Upper lobe of left lung (tissue), 6 donors: ENCODE data around the gene YAP1. TPM values are rescaled to one million over a fixed set of nuclear protein-coding genes. Genes with fewer than 3 reads are reported as not detected.
"Not testable (repeated sequence)": the region's sequence is repeated elsewhere in the genome, so short reads cannot be mapped to it uniquely, and the experiment has no call there.

Experiments used
- ATAC-seq, 2 donors: fragments of 200-7000 bp; cut with Tn5 transposase; one replicate each; pipeline ENCODE4 v1.9.1; 2022; ENCODE audit warnings: mild to moderate bottlenecking in 2 of 2, moderate library complexity in 2 of 2; ENCODE audit not compliant: low FRiP score in 2 of 2
- DNase-seq, 2 donors: peaks; one replicate each; pipeline ENCODE4 v3.0.0-alpha.2; 2019 to 2020
- H3K27ac ChIP-seq, 4 donors: fragments of 200-600 bp; sonication (generic); one replicate each; pipeline ENCODE4 v1.5.1; 2016 to 2019
- H3K27me3 ChIP-seq, 4 donors: fragments of 200-600 bp; sonication (generic); one replicate each; pipeline ENCODE4 v1.5.1; 2017 to 2019
- H3K36me3 ChIP-seq, 4 donors: fragments of 200-600 bp; sonication (generic); one replicate each; pipeline ENCODE4 v1.5.1; 2016 to 2019
- H3K4me1 ChIP-seq, 4 donors: fragments of 200-600 bp; sonication (generic); one replicate each; pipeline ENCODE4 v1.5.1; 2018 to 2019
- H3K4me3 ChIP-seq, 4 donors: fragments of 200-600 bp; sonication (generic); one replicate each; pipeline ENCODE4 v1.5.1; 2017 to 2019; ENCODE audit warnings: mild to moderate bottlenecking in 2 of 4, moderate library complexity in 1 of 4
- H3K9me3 ChIP-seq, 4 donors: fragments of 200-600 bp; sonication (generic); one replicate each; pipeline ENCODE4 v1.5.1; 2018 to 2019
- CTCF ChIP-seq, 6 experiments: fragments of 450-650 bp in 4 of 6; fragments of 200-600 bp in 2 of 6; sonication (generic) in 2 of 6; IDR thresholded peaks; one replicate each; pipeline ENCODE4 v1.5.1; 2016 to 2019; ENCODE audit warnings: antibody characterized with exemption in 6 of 6
- EP300 ChIP-seq, 4 donors: sonication (generic); formaldehyde crosslinking; IDR thresholded peaks; one replicate each; pipeline ENCODE4 v1.5.1; 2017; ENCODE audit warnings: antibody characterized with exemption in 4 of 4, control low read depth in 2 of 4
- POLR2A ChIP-seq, 4 donors: fragments of 450-650 bp; IDR thresholded peaks; one replicate each; pipeline ENCODE4 v1.5.1; 2016 to 2017; ENCODE audit warnings: antibody characterized with exemption in 4 of 4, mild to moderate bottlenecking in 2 of 4
- POLR2AphosphoS5 ChIP-seq, 2 donors: sonication (generic); formaldehyde crosslinking; IDR thresholded peaks; one replicate each; pipeline ENCODE4 v1.5.1; 2017; ENCODE audit warnings: antibody characterized with exemption in 2 of 2
- WGBS, 2 donors: methylation state at CpG; one replicate each; pipeline ENCODE4 v1.1.5; 2017 to 2018; 5-methylcytosine and 5-hydroxymethylcytosine counted together
- total RNA-seq, 6 donors: library from RNA; depleted of rRNA in 4 of 6; stranded (reverse); fragments of >200 nt in 4 of 6; gene quantifications; one replicate each; pipeline versions ENCODE4 v1.1.0 to v1.2.1, GENCODE V29; 2016 to 2021
- donor health status: DM: no; HTN: no; CAD: no; lungs with moderate emphysema.
- donor health status: DM: no; HTN: yes; CAD: no; lungs with severe emphysema.

The YAP1 gene
- total RNA-seq, 6 donors from 2014 or later, result 99.2 to 262 (median 190) TPM

- ATAC-seq, result no peak
- H3K4me3 ChIP-seq, result no peak overlapping the region
- DNase-seq, result no peak
- H3K27ac ChIP-seq, result no peak overlapping the region
- 92 to 99% methylated on average over 3 of the region's 3 CpGs for WGBS, 2 donors
- H3K27me3 ChIP-seq, result peaks cover 0 to 6% (median 0%) of the 10 kb centered on the region in 4 donors
- peaks cover 0 to 7% (median under 1%) of the 10 kb centered on the region in 4 donors for H3K4me1 ChIP-seq
- TF ChIP-seq CTCF (IDR thresholded peaks at IDR 0.05) (no peak), POLR2AphosphoS5 (IDR thresholded peaks at IDR 0.05) (no peak), EP300 (IDR thresholded peaks at IDR 0.05) (no peak), POLR2A (IDR thresholded peaks at IDR 0.05) (no peak)
- no peaks in the 10 kb centered on the region for H3K36me3 ChIP-seq
- no peaks in the 10 kb centered on the region for H3K9me3 ChIP-seq
These were observed 153.2 kb downstream of the YAP1 start for GRCh38 chr11:102263379-102264003.

GRCh38 chr11:102264704-102265103 lies 154.5 kb downstream of the YAP1 start:
- not testable (repeated sequence) for H3K27me3 ChIP-seq, DNase-seq, H3K9me3 ChIP-seq, H3K36me3 ChIP-seq, H3K4me3 ChIP-seq, H3K27ac ChIP-seq, ATAC-seq
- H3K4me1 ChIP-seq, result peaks cover 0 to 13% (median 5%) of the 10 kb centered on the region in 4 donors
- WGBS, 2 donors, result 94 to 99% methylated on average over 5 of the region's 5 CpGs

- no peak for ATAC-seq
- H3K4me3 ChIP-seq, result no peak overlapping the region
- no peak for DNase-seq
- H3K27me3 ChIP-seq, result peaks cover 0 to 8% (median 0%) of the 10 kb centered on the region in 4 donors
- no peaks in the 10 kb centered on the region for H3K9me3 ChIP-seq
- H3K36me3 ChIP-seq, result no peaks in the 10 kb centered on the region
- no peak overlapping the region for H3K27ac ChIP-seq
- 93 to 96% methylated on average over 1 of the region's 1 CpG for WGBS, 2 donors
- no peak for TF ChIP-seq POLR2AphosphoS5 (IDR thresholded peaks at IDR 0.05)
- no peak for TF ChIP-seq POLR2A (IDR thresholded peaks at IDR 0.05)
- no peak for TF ChIP-seq EP300 (IDR thresholded peaks at IDR 0.05)
- TF ChIP-seq CTCF (IDR thresholded peaks at IDR 0.05), result no peak
- H3K4me1 ChIP-seq, result peaks cover 0 to 13% (median 5%) of the 10 kb centered on the region in 4 donors
These were observed 155.9 kb downstream of the YAP1 start for GRCh38 chr11:102266099-102266498.

- DNase-seq (no peak), ATAC-seq (peak in 1 of 2 donors; percentile 69)
- no peak for TF ChIP-seq POLR2AphosphoS5 (IDR thresholded peaks at IDR 0.05)
- TF ChIP-seq EP300 (IDR thresholded peaks at IDR 0.05), result no peak
- TF ChIP-seq POLR2A (IDR thresholded peaks at IDR 0.05), result no peak
- TF ChIP-seq CTCF (IDR thresholded peaks at IDR 0.05), result no peak
- WGBS, 2 donors, result 49 to 57% methylated on average over 5 of the region's 5 CpGs
- no peaks in the 10 kb centered on the region for H3K36me3 ChIP-seq
- peaks cover 0 to 8% (median 0%) of the 10 kb centered on the region in 4 donors for H3K27me3 ChIP-seq
- peak overlapping the region in 3 of 4 donors; percentile 24 to 62 (median 50) for H3K27ac ChIP-seq
- H3K4me3 ChIP-seq, result peak overlapping the region in 1 of 4 donors; percentile 46
- no peaks in the 10 kb centered on the region for H3K9me3 ChIP-seq
- peaks cover 0 to 13% (median 5%) of the 10 kb centered on the region in 4 donors for H3K4me1 ChIP-seq
These were observed 157.4 kb downstream of the YAP1 start for GRCh38 chr11:102267609-102268008.

- Histone ChIP-seq H3K27me3 (peaks cover 0 to 8% (median 0%) of the 10 kb centered on the region in 4 donors), H3K4me1 (peaks cover 0 to 13% (median 5%) of the 10 kb centered on the region in 4 donors), H3K27ac (peak overlapping the region; percentile 2 to 62 (median 37)), H3K36me3 (no peaks in the 10 kb centered on the region), H3K4me3 (peak overlapping the region; percentile 10 to 51 (median 38)), H3K9me3 (no peaks in the 10 kb centered on the region)
- TF ChIP-seq POLR2AphosphoS5 (IDR thresholded peaks at IDR 0.05), result peak in 1 of 2 donors; percentile 33
- TF ChIP-seq EP300 (IDR thresholded peaks at IDR 0.05), result no peak
- peak in 1 of 4 donors; percentile 23 for TF ChIP-seq POLR2A (IDR thresholded peaks at IDR 0.05)
- peak in 3 of 6 experiments; percentile 45 to 68 (median 51) for TF ChIP-seq CTCF (IDR thresholded peaks at IDR 0.05)
- ATAC-seq (peak; percentile 88 to 96), DNase-seq (peak; percentile 94 to 95)
- WGBS, 2 donors, result 25 to 31% methylated on average over 23 to 39 of the region's 39 CpGs
These were observed 158.1 kb downstream of the YAP1 start for GRCh38 chr11:102268083-102268984.
